GM19193 (cell line): Measurements from ENCODE around the gene LENG8.

Experiments
- POLR2A ChIP-seq: IDR thresholded peaks from 4 replicates; pipeline ENCODE4 v1.6.1; 2011; ENCODE audit not compliant: insufficient read depth, insufficient read length; ENCODE audit errors: extremely low read depth

LENG8 gene

GRCh38 chr19:54418930-54419800, 29.8 kb upstream of the LENG8 start:
- no peak for TF ChIP-seq POLR2A

- no peak for TF ChIP-seq POLR2A
These were observed 29.0 kb upstream of the LENG8 start for GRCh38 chr19:54420068-54420382.

- TF ChIP-seq POLR2A: no peak
These were observed 28.4 kb upstream of the LENG8 start for GRCh38 chr19:54420383-54421168.

- TF ChIP-seq POLR2A: no peak
These were observed 27.9 kb upstream of the LENG8 start for GRCh38 chr19:54421169-54421516.

- no peak for TF ChIP-seq POLR2A
These were observed 27.5 kb upstream of the LENG8 start for GRCh38 chr19:54421521-54421920.

GRCh38 chr19:54422136-54422535, 26.9 kb upstream of the LENG8 start:
- no peak for TF ChIP-seq POLR2A

- no peak for TF ChIP-seq POLR2A
These were observed 24.8 kb upstream of the LENG8 start for GRCh38 chr19:54424201-54424600.

- no peak for TF ChIP-seq POLR2A
These were observed 24.2 kb upstream of the LENG8 start for GRCh38 chr19:54424660-54425381.

GRCh38 chr19:54425382-54425723, 23.6 kb upstream of the LENG8 start:
- TF ChIP-seq POLR2A: no peak

GRCh38 chr19:54426291-54426931, 22.6 kb upstream of the LENG8 start:
- TF ChIP-seq POLR2A: no peak

- TF ChIP-seq POLR2A: no peak
These were observed 21.4 kb upstream of the LENG8 start for GRCh38 chr19:54427586-54427985.

GRCh38 chr19:54428323-54429175, 20.4 kb upstream of the LENG8 start:
- no peak for TF ChIP-seq POLR2A

- TF ChIP-seq POLR2A: no peak
These were observed 19.9 kb upstream of the LENG8 start for GRCh38 chr19:54429176-54429495.

- no peak for TF ChIP-seq POLR2A
These were observed 19.3 kb upstream of the LENG8 start for GRCh38 chr19:54429545-54430227.
